GM12891 (cell line): ENCODE measurements around the gene ZNF467.

Source experiments
- DNase-seq: peaks from one replicate; pipeline ENCODE4 v3.0.0; 2011; ENCODE audit warnings: low spot score; ENCODE audit not compliant: insufficient read length
- FAIRE-seq: peaks from 2 replicates; lab custom pipeline; 2011; peaks lifted over from hg19 to GRCh38; lab: Jason Lieb, UNC
- PAX5 ChIP-seq: IDR thresholded peaks from 2 replicates; pipeline ENCODE4 v1.6.1; 2011; ENCODE audit warnings: low read length, moderate library complexity, mild to moderate bottlenecking; ENCODE audit not compliant: insufficient read depth, severe bottlenecking
- POLR2A ChIP-seq: IDR thresholded peaks from 2 replicates; pipeline ENCODE4 v1.6.1; 2011; ENCODE audit warnings: low read depth, low read length, control low read depth
- POLR2AphosphoS5 ChIP-seq: IDR thresholded peaks from 2 replicates; pipeline ENCODE4 v1.6.1; 2011; ENCODE audit warnings: low read depth, low read length, control low read depth
- POU2F2 ChIP-seq: IDR thresholded peaks from 2 replicates; pipeline ENCODE4 v1.6.1; 2011; ENCODE audit warnings: low read depth, mild to moderate bottlenecking, control low read depth, low read length, moderate library complexity
- SPI1 ChIP-seq: IDR thresholded peaks from 2 replicates; pipeline ENCODE4 v1.6.1; 2011; ENCODE audit warnings: low read depth, low read length, control low read depth
- TAF1 ChIP-seq: IDR thresholded peaks from 2 replicates; pipeline ENCODE4 v1.6.1; 2011; ENCODE audit warnings: low read depth, low read length, control low read depth

ZNF467 gene

DNA sequence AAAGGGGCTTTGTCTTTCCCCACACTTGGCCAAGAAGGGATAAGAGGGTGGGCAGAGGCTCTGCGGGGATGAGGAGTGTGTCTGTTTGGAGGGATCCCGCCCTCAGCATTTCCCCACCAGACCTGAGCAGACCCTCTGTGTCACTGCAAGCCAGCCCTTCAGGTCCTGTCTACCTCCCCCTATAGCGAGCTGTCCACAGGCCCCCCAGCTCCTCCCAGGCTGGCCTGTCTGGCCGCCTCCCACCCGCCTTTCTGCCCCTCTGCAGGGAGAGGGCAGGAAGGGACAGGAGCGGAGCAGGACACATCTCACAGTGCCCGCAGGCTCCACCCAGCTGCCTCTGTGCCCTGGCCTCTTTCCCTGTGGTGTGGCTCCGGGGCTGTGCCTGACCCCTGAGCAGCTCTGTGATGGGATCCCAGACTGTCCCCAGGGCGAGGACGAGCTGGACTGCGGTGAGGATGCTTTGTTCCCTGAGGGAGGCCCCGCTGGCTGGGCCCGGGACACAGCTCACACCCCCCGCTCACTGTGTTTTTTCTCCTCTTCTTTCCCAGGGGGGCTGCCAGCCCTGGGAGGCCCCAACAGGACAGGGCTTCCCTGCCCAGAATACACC is 17.5 kb upstream of the ZNF467 start:
- FAIRE-seq (no peak), DNase-seq (no peak)
- TF ChIP-seq POLR2AphosphoS5 = no peak
- no peak for TF ChIP-seq TAF1
- no peak for TF ChIP-seq PAX5
- TF ChIP-seq SPI1 = no peak
- TF ChIP-seq POLR2A = no peak
- no peak for TF ChIP-seq POU2F2

DNA sequence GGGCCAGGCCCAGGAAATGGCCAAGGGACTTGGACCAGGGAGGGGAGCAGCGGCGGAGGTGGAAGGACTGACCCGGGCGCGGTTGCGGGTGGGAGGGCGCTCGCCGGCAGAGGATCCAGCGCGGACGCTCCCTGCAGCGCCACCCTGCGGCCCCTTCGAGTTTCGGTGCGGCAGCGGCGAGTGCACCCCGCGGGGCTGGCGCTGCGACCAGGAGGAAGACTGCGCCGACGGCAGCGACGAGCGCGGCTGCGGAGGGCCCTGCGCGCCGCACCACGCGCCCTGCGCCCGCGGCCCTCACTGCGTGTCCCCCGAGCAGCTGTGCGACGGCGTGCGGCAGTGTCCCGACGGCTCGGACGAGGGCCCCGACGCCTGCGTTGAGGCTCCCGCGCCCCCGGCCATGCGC is 16.8 kb upstream of the ZNF467 start:
- FAIRE-seq = peak; percentile 47
- DNase-seq = peak; percentile 63
- no peak for TF ChIP-seq PAX5
- no peak for TF ChIP-seq SPI1
- no peak for TF ChIP-seq POLR2A
- no peak for TF ChIP-seq POU2F2
- no peak for TF ChIP-seq TAF1
- no peak for TF ChIP-seq POLR2AphosphoS5

DNA sequence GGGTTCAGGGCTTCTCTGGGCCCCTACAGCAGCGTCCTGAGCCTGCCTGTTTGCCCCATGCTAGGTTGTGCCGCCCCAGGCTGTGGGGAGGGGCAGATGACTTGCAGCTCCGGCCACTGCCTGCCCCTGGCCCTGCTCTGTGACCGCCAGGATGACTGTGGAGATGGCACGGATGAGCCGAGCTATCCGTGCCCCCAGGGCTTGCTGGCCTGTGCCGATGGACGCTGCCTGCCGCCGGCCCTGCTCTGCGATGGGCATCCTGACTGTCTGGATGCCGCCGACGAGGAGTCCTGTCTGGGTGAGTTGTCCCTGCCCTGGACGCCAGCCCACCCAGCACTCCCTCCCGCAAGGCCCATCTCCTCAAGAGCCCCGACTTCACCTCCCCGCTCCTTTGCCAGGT is 15.7 kb upstream of the ZNF467 start:
- DNase-seq = no peak
- no peak for FAIRE-seq
- TF ChIP-seq PAX5 (no peak), SPI1 (no peak), POLR2AphosphoS5 (no peak), POLR2A (no peak), POU2F2 (no peak), TAF1 (no peak)

DNA sequence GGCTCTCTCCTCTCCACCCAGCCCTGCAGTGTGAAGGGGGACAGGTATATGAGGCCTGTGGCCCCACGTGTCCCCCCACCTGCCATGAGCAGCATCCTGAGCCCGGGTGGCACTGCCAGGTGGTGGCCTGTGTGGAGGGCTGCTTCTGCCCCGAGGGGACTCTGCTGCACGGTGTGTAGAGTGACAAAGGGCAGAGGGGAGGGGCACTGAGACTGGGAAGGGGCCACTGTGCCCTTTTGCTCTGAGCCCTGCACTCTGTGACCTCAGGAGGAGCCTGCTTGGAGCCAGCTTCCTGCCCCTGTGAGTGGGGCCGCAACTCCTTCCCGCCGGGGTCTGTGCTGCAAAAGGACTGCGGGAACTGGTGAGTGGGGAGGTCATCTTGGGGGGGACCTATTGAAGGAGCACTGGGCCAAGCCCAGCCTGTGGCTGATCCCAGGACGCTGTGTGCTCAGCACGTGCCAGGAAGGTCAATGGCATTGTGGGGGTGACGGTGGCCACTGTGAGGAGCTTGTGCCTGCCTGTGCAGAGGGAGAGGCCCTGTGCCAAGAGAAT is 15.0 kb upstream of the ZNF467 start:
- no peak for DNase-seq
- TF ChIP-seq PAX5 (no peak), TAF1 (no peak), POU2F2 (no peak), POLR2A (no peak), SPI1 (no peak), POLR2AphosphoS5 (no peak)
- FAIRE-seq = no peak

DNA sequence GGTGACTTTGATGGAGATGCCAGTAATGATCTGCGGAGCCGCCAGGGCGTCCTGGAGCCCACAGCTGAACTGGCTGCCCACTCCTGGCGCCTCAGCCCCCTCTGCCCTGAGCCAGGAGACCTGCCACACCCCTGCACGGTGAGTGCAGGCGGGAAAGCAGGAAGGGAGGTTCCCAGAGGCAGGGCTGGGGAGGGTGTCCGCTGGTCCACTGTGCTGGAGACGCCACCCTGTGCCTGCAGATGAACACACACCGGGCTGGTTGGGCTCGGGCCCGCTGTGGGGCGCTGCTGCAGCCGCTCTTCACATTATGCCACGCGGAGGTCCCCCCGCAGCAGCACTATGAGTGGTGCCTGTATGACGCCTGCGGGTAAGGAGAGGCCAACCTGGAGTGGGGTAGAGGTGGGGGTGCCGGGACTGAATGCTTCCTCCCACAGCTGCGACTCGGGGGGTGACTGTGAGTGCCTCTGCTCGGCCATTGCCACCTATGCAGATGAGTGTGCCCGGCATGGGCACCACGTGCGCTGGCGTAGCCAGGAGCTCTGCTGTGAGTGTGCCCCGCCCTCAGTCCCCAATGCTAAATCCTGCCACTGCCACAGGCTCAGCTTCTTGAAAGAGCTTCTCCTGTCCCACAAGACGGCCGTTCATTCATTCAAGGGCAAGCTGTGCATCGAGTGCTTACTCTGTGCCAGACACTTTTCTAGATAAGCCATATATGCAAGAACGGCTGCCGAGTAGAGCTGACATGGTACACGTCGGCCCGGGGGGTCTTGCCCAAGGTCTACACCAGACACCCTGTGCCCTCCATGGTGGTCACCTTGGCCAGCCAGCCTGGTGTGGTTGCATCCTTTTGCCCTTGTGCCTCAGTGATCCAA is 14.3 kb upstream of the ZNF467 start:
- DNase-seq (no peak), FAIRE-seq (no peak)
- TF ChIP-seq PAX5 (no peak), TAF1 (no peak), SPI1 (no peak), POLR2A (no peak), POLR2AphosphoS5 (no peak), POU2F2 (no peak)

DNA sequence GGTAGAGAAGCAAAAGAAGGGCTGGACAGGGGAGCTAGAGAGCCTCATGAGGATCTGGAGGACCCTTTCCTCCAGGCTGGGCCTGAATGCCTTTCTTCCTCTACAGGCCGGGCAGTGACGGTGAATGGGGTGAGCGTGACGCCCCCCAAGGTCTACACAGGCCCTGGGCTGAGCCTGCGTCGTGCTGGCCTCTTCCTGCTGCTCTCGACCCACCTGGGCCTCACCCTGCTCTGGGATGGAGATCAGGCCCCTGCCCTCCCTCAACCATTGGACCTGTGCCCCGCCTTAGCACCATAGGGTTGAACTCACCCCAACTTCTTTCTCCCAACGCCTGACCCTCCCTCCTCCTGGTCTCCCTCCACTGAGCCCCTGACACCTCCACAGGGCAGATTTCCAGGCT is 12.6 kb upstream of the ZNF467 start:
- FAIRE-seq = no peak
- no peak for TF ChIP-seq POLR2A
- TF ChIP-seq POLR2AphosphoS5 = no peak
- TF ChIP-seq POU2F2 = no peak
- TF ChIP-seq PAX5 = no peak
- no peak for TF ChIP-seq TAF1
- DNase-seq = no peak

DNA sequence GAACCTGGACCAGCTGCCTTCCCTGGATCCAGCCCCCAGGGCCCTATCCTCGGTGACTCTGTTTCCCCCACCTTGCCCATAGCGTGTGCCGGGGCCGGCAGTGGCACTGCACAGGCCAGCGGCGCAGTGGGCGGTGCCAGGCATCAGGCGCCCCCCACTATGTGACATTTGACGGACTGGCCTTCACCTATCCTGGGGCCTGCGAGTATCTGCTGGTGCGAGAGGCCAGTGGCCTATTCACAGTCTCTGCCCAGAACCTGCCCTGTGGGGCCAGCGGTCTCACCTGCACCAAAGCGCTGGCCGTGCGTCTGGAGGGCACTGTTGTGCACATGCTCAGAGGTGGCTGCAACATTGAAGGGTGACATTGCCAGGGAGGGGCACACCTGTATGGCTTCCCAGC is 12.0 kb upstream of the ZNF467 start:
- DNase-seq (no peak), FAIRE-seq (no peak)

DNA sequence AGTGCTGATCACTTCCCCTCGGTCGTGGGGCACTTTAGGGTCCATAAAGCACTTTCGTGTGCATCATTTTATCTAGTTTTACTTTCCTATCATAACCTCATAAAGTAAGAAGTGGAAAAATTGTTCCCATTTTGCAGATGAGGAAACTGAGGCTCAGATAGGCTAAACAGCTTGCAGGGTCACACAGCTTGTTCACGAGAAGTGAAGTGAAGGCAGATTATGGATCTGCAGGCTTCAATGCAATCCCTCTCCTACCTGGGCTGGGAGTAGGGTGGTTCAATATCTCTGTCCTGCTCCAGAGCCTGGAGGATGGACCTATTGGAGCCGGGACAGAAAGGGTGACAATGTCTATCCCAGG is 10.8 kb upstream of the ZNF467 start:
- FAIRE-seq = no peak
- TF ChIP-seq POLR2A (no peak), POU2F2 (no peak), POLR2AphosphoS5 (no peak), SPI1 (no peak), TAF1 (no peak), PAX5 (no peak)
- DNase-seq = no peak

More for the DNA sequence above, 12.0 kb upstream of the ZNF467 start:
- TF ChIP-seq POLR2AphosphoS5 = no peak
- no peak for TF ChIP-seq POLR2A
- no peak for TF ChIP-seq TAF1
- TF ChIP-seq SPI1 = no peak
- TF ChIP-seq POU2F2 = no peak
- TF ChIP-seq PAX5 = no peak

DNA sequence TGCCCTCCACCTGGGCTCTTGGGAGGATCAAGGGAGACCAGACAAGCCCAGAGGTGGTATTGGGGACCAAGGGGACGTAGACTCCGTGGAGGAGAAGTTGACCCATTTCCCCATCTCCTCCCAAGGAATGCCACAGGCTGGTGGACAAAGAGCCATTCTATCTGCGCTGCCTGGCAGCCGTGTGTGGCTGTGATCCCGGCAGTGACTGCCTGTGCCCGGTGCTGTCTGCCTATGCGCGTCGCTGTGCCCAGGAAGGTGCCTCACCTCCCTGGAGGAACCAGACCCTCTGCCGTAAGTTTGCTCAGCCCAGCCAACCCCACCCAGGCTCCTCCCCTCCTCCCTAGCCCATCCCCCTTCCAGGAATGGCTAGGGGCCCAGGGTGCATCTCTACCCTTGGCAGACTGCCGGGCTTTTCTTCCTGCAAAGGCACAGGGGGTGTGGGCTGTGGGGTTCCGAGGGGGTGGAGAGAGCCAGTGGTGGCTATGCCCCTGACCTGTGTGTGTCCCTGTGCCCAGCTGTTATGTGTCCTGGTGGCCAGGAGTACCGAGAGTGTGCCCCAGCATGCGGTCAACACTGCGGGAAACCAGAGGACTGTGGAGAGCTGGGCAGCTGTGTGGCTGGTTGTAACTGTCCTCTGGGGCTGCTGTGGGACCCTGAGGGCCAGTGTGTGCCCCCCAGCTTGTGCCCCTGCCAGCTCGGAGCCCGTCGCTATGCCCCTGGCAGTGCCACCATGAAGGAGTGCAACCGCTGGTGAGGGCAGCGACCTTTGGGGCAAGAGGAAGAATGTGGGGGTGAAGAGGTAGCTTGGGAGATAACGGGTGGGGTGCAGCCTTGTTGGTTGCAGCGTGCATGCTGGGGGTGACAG is 10.2 kb upstream of the ZNF467 start:
- FAIRE-seq (no peak), DNase-seq (no peak)

More for the DNA sequence above, 10.2 kb upstream of the ZNF467 start:
- TF ChIP-seq POU2F2 (no peak), TAF1 (no peak), PAX5 (no peak), SPI1 (no peak), POLR2AphosphoS5 (no peak), POLR2A (no peak)
